NCI-H2081 (cell line): ENCODE measurements around the gene TAOK1.

Experiments
- DNase-seq, 2 experiments: peaks; one replicate each; lab custom pipeline; 2025; lab: John Stamatoyannopoulos, UW

TAOK1 gene

GRCh38 chr17:29379084-29379991, 10.8 kb upstream of the TAOK1 start:
- DNase-seq = peak in 1 of 2 experiments; percentile 28

GRCh38 chr17:29383686-29384085, 6.5 kb upstream of the TAOK1 start:
- no peak for DNase-seq

GRCh38 chr17:29384901-29385300, 5.3 kb upstream of the TAOK1 start:
- DNase-seq = no peak

- no peak for DNase-seq
These were observed 3.4 kb upstream of the TAOK1 start for GRCh38 chr17:29386760-29387159.

GRCh38 chr17:29388937-29389336, 1.2 kb upstream of the TAOK1 start:
- DNase-seq = no peak

- DNase-seq = peak in 1 of 2 experiments; percentile 31
These were observed 878 bp downstream of the TAOK1 start for GRCh38 chr17:29390851-29391631.

GRCh38 chr17:29393436-29393835, 3.3 kb downstream of the TAOK1 start:
- DNase-seq = no peak

- no peak for DNase-seq
These were observed 4.6 kb downstream of the TAOK1 start for GRCh38 chr17:29394761-29395160.

- no peak for DNase-seq
These were observed 5.9 kb downstream of the TAOK1 start for GRCh38 chr17:29396066-29396465.

- no peak for DNase-seq
These were observed 9.5 kb downstream of the TAOK1 start for GRCh38 chr17:29399634-29400033.

- DNase-seq = no peak
These were observed 10.7 kb downstream of the TAOK1 start for GRCh38 chr17:29400818-29401217.

- DNase-seq = no peak
These were observed 11.1 kb downstream of the TAOK1 start for GRCh38 chr17:29401258-29401657.

- DNase-seq = no peak
These were observed 17.7 kb downstream of the TAOK1 start for GRCh38 chr17:29407856-29408255.

GRCh38 chr17:29409963-29410362, 19.8 kb downstream of the TAOK1 start:
- DNase-seq = no peak

GRCh38 chr17:29412780-29413565, 22.8 kb downstream of the TAOK1 start:
- DNase-seq = no peak

- no peak for DNase-seq
These were observed 30.0 kb downstream of the TAOK1 start for GRCh38 chr17:29420128-29420527.

- no peak for DNase-seq
These were observed 40.1 kb downstream of the TAOK1 start for GRCh38 chr17:29430275-29430674.

GRCh38 chr17:29433541-29433940, 43.4 kb downstream of the TAOK1 start:
- no peak for DNase-seq

GRCh38 chr17:29434550-29434949, 44.4 kb downstream of the TAOK1 start:
- DNase-seq = no peak

GRCh38 chr17:29442451-29442850, 52.3 kb downstream of the TAOK1 start:
- no peak for DNase-seq

GRCh38 chr17:29443041-29443739, 53.0 kb downstream of the TAOK1 start:
- DNase-seq = no peak

GRCh38 chr17:29444589-29444988, 54.4 kb downstream of the TAOK1 start:
- DNase-seq = no peak
